HCT116 (cell line): ENCODE data around the gene SETD1A. TPM values are rescaled to one million over a fixed set of nuclear protein-coding genes. Genes with fewer than 3 reads are reported as not detected.

Experiments
- ATAC-seq: fragments of 200-7000 bp; cut with Tn5 transposase; 2 replicates; pipeline ENCODE4 v1.9.1; 2020; ENCODE audit warnings: mild to moderate bottlenecking, moderate library complexity
- BruUV-seq: library from RNA; stranded (reverse); fragments of 400-500 nt; replicated peaks from 2 replicates; lab custom pipeline; 2021; lab: Mats Ljungman, UMichigan
- CTCF ChIA-PET: fragments of 300-600 bp; sonication (Branson Sonifier 250); formaldehyde crosslinking; loops from one replicate; lab custom pipeline; 2021; ENCODE audit warnings: antibody characterized with exemption; lab: Charles Lee
- POLR2A ChIA-PET: fragments of 300-600, 350-600 bp; sonication (Branson Sonifier 250); formaldehyde crosslinking; loops from one replicate; lab custom pipeline; 2021; ENCODE audit warnings: antibody characterized with exemption; lab: Charles Lee
- RAD21 ChIA-PET, 2 experiments: fragments of 300-600 bp; sonication (Branson Sonifier 250); formaldehyde crosslinking; loops; one replicate each; lab custom pipeline; 2023; ENCODE audit warnings: low total read pairs in 2 of 2; ENCODE audit not compliant: uncharacterized antibody in 2 of 2, unreplicated experiment in 2 of 2, low non-redundant PET in 1 of 2; lab: Charles Lee
- DNase-seq: peaks from one replicate; pipeline ENCODE4 v3.0.0-alpha.2; 2010; ENCODE audit warnings: low read depth, low spot score
- H2AFZ ChIP-seq: fragments of 200-600 bp; shearing (Covaris generic), sonication (generic); 2 replicates; pipeline ENCODE4 v1.6.1; 2017; ENCODE audit warnings: low read depth, mixed run types, mixed read lengths, antibody characterized with exemption, low read length; ENCODE audit not compliant: poor library complexity, severe bottlenecking
- H3K27ac ChIP-seq: 2 replicates; pipeline ENCODE4 v1.5.1; 2012; ENCODE audit warnings: low read depth, low read length
- H3K27me3 ChIP-seq: fragments of 200-600 bp; sonication (generic); 2 replicates; pipeline ENCODE4 v1.6.1; 2016; ENCODE audit warnings: mixed run types, low read length, mixed read lengths; ENCODE audit not compliant: insufficient read depth
- H3K36me3 ChIP-seq, 2 experiments: fragments of 200-500 bp in 1 of 2; fragments of 200-600 bp in 1 of 2; sonication (Bioruptor generic) in 1 of 2; sonication (generic) in 1 of 2; 2 replicates each; pipeline versions ENCODE4 v1.5.1 to v1.6.1; 2014 to 2016; ENCODE audit warnings: low read length in 2 of 2, inconsistent platforms in 1 of 2, mixed read lengths in 1 of 2, mixed run types in 1 of 2; ENCODE audit not compliant: insufficient read depth in 2 of 2, control insufficient read depth in 1 of 2
- H3K4me1 ChIP-seq, 2 experiments: fragments of 200-600 bp in 1 of 2; sonication (generic) in 1 of 2; 2 replicates each; pipeline versions ENCODE4 v1.5.1 to v1.6.1; 2012 to 2017; ENCODE audit warnings: low read length in 2 of 2, inconsistent platforms in 1 of 2, mild to moderate bottlenecking in 1 of 2, mixed read lengths in 1 of 2, mixed run types in 1 of 2, moderate library complexity in 1 of 2; ENCODE audit not compliant: insufficient read depth in 2 of 2, control insufficient read depth in 1 of 2
- H3K4me2 ChIP-seq: fragments of 200-600 bp; sonication (generic); 2 replicates; pipeline ENCODE4 v1.6.1; 2017; ENCODE audit warnings: mixed run types, low read length, mixed read lengths
- H3K4me3 ChIP-seq, 2 experiments: fragments of 200-600 bp in 1 of 2; sonication (generic) in 1 of 2; replicated peaks in 1 of 2; 2 replicates each; pipeline ENCODE4 v1.5.1; 2011 to 2016; ENCODE audit warnings: low read length in 2 of 2, control low read depth in 1 of 2, low read depth in 1 of 2, mild to moderate bottlenecking in 1 of 2, mixed read lengths in 1 of 2, mixed run types in 1 of 2
- H3K79me2 ChIP-seq: fragments of 200-600 bp; sonication (generic); 2 replicates; pipeline ENCODE4 v1.6.1; 2017; ENCODE audit warnings: mild to moderate bottlenecking, mixed run types, low read length, moderate library complexity, mixed read lengths; ENCODE audit not compliant: insufficient read depth
- H3K9ac ChIP-seq: fragments of 200-600 bp; sonication (generic); 2 replicates; pipeline ENCODE4 v1.6.1; 2016; ENCODE audit warnings: low read length, mixed read lengths
- H3K9me2 ChIP-seq: fragments of 200-600 bp; sonication (generic), shearing (Covaris generic); 2 replicates; pipeline ENCODE4 v1.6.1; 2017; ENCODE audit warnings: mixed run types, mild to moderate bottlenecking, moderate library complexity; ENCODE audit not compliant: insufficient read depth
- H3K9me3 ChIP-seq, 2 experiments: fragments of 200-500 bp in 1 of 2; fragments of 200-600 bp in 1 of 2; sonication (Bioruptor generic) in 1 of 2; sonication (generic) in 1 of 2; 2 replicates each; pipeline ENCODE4 v1.6.1; 2014 to 2017; ENCODE audit warnings: low read length in 2 of 2, mixed read lengths in 2 of 2, inconsistent platforms in 1 of 2, low read depth in 1 of 2, mild to moderate bottlenecking in 1 of 2, mixed run types in 1 of 2, moderate library complexity in 1 of 2; ENCODE audit not compliant: control insufficient read depth in 1 of 2, insufficient read depth in 1 of 2
- H4K20me1 ChIP-seq: fragments of 200-600 bp; sonication (generic), shearing (Covaris generic); 2 replicates; pipeline ENCODE4 v1.6.1; 2017; ENCODE audit warnings: mixed run types, mild to moderate bottlenecking, moderate library complexity; ENCODE audit not compliant: insufficient read depth
- ATF3 ChIP-seq: IDR thresholded peaks from 2 replicates; pipeline ENCODE4 v1.6.1; 2012
- CEBPB ChIP-seq: IDR thresholded peaks from 2 replicates; pipeline ENCODE4 v1.6.1; 2012; ENCODE audit warnings: low read depth
- CTCF ChIP-seq, 3 experiments: fragments of 200-600 bp in 1 of 3; sonication (generic) in 1 of 3; IDR thresholded peaks in 2 of 3; conservative IDR thresholded peaks in 1 of 3; 2 replicates each; pipeline ENCODE4 v1.5.1; 2012 to 2017; ENCODE audit warnings: low read depth in 2 of 3, low read length in 2 of 3, antibody characterized with exemption in 1 of 3, borderline replicate concordance in 1 of 3, control low read depth in 1 of 3, mild to moderate bottlenecking in 1 of 3, mixed read lengths in 1 of 3, mixed run types in 1 of 3, moderate library complexity in 1 of 3; ENCODE audit not compliant: insufficient read depth in 1 of 3
- EGR1 ChIP-seq: IDR thresholded peaks from 2 replicates; pipeline ENCODE4 v1.6.1; 2012; ENCODE audit warnings: low read depth
- ELF1 ChIP-seq: IDR thresholded peaks from 2 replicates; pipeline ENCODE4 v1.6.1; 2012; ENCODE audit warnings: low read depth, borderline replicate concordance
- EZH2 ChIP-seq: fragments of 200-600 bp; sonication (generic); IDR thresholded peaks from 2 replicates; pipeline ENCODE4 v1.6.1; 2017; ENCODE audit warnings: antibody characterized with exemption, mixed run types
- FOSL1 ChIP-seq: IDR thresholded peaks from 2 replicates; pipeline ENCODE4 v1.6.1; 2012; ENCODE audit warnings: low read depth
- MAX ChIP-seq: IDR thresholded peaks from 2 replicates; pipeline ENCODE4 v1.6.1; 2012
- POLR2A ChIP-seq: IDR thresholded peaks from 2 replicates; pipeline ENCODE4 v1.7.0; 2011; ENCODE audit warnings: borderline replicate concordance; ENCODE audit not compliant: insufficient read depth, insufficient read length; ENCODE audit errors: extremely low read depth
- POLR2AphosphoS5 ChIP-seq: IDR thresholded peaks from 2 replicates; pipeline ENCODE4 v1.6.1; 2011; ENCODE audit warnings: mild to moderate bottlenecking, low read depth, low read length, moderate library complexity
- RAD21 ChIP-seq: IDR thresholded peaks from 2 replicates; pipeline ENCODE4 v1.6.1; 2012; ENCODE audit warnings: low read depth, mild to moderate bottlenecking
- SP1 ChIP-seq: IDR thresholded peaks from 2 replicates; pipeline ENCODE4 v1.6.1; 2012; ENCODE audit warnings: low read depth
- SRF ChIP-seq: IDR thresholded peaks from 2 replicates; pipeline ENCODE4 v1.6.1; 2012; ENCODE audit warnings: low read depth
- ZFX ChIP-seq: fragments of 450-650 bp; IDR thresholded peaks from 2 replicates; pipeline ENCODE4 v1.6.1; 2017
- ZNF274 ChIP-seq: fragments of 200-500 bp; sonication (Bioruptor generic); IDR thresholded peaks from 2 replicates; pipeline ENCODE4 v1.6.1; 2014; ENCODE audit warnings: mild to moderate bottlenecking, low read depth, low read length, inconsistent platforms
- intact Hi-C: fragments of 100-400 bp; cut with micrococcal nuclease; formaldehyde crosslinking; loops from 2 replicates; pipeline ENCODE4 v1.10.0; 2022
- total RNA-seq: library from RNA; stranded (reverse); gene quantifications from one replicate; pipeline ENCODE4 v1.2.1, GENCODE V29; 2021; ENCODE audit not compliant: unreplicated experiment

The SETD1A gene
- total RNA-seq, 1 experiment from 2014 or later: 26.9 TPM

GRCh38 chr16:30990105-30990504, 32.6 kb downstream of the SETD1A start:
- no peaks in the 10 kb centered on the region for H3K9me3 ChIP-seq
- CTCF ChIA-PET: no interaction called here
- DNase-seq (no peak), ATAC-seq (no peak)
- TF ChIP-seq CTCF (IDR thresholded peaks at IDR 0.05 in 2 of 3, conservative IDR thresholded peaks at IDR 0.05 in 1 of 3; ENCODE audit: borderline replicate concordance in 1 of 3, insufficient read depth in 1 of 3, low read depth in 2 of 3, low read length in 2 of 3) (no peak), ELF1 (no peak), EGR1 (no peak), CEBPB (no peak), MAX (no peak), ATF3 (no peak), ZNF274 (no peak)
- BruUV-seq: no TSS peak
- no peak overlapping the region for H2AFZ ChIP-seq
- no peak overlapping the region for H3K27ac ChIP-seq
- H3K4me1 ChIP-seq: peaks cover 0 to 17% of the 10 kb centered on the region in 2 experiments; a peak in 3 of 4 replicates
- H3K4me2 ChIP-seq: no peak overlapping the region
- intact Hi-C loops: no loop called here
- no peaks in the 10 kb centered on the region for H3K27me3 ChIP-seq
- RAD21 ChIA-PET: no interaction called here
- H3K9ac ChIP-seq: no peak overlapping the region
- POLR2A ChIA-PET: no interaction called here
- H3K36me3 ChIP-seq: no peaks in the 10 kb centered on the region
- H3K4me3 ChIP-seq: no peak overlapping the region
- H3K9me2 ChIP-seq: no peaks in the 10 kb centered on the region
- H3K79me2 ChIP-seq: no peaks in the 10 kb centered on the region
- H4K20me1 ChIP-seq: no peaks in the 10 kb centered on the region

GRCh38 chr16:30991052-30991451, 33.5 kb downstream of the SETD1A start:
- BruUV-seq: no TSS peak
- no peaks in the 10 kb centered on the region for H3K27me3 ChIP-seq
- no peaks in the 10 kb centered on the region for H3K79me2 ChIP-seq
- no peaks in the 10 kb centered on the region for H3K36me3 ChIP-seq
- intact Hi-C loops: no loop called here
- peaks cover 0 to 8% of the 10 kb centered on the region in 2 experiments; a peak in 2 of 4 replicates for H3K4me1 ChIP-seq
- no peaks in the 10 kb centered on the region for H4K20me1 ChIP-seq
- H3K27ac ChIP-seq: no peak overlapping the region
- H3K9ac ChIP-seq: no peak overlapping the region
- no peak overlapping the region for H3K4me2 ChIP-seq
- no peak for DNase-seq
- ChIA-PET RAD21 (no interaction called here), CTCF (no interaction called here), POLR2A (no interaction called here)
- no peak for ATAC-seq
- no peak overlapping the region for H2AFZ ChIP-seq
- no peak overlapping the region for H3K4me3 ChIP-seq
- H3K9me3 ChIP-seq: no peaks in the 10 kb centered on the region
- H3K9me2 ChIP-seq: no peaks in the 10 kb centered on the region
- TF ChIP-seq MAX (no peak), ZNF274 (no peak), ATF3 (no peak), CTCF (IDR thresholded peaks at IDR 0.05 in 2 of 3, conservative IDR thresholded peaks at IDR 0.05 in 1 of 3; ENCODE audit: borderline replicate concordance in 1 of 3, insufficient read depth in 1 of 3, low read depth in 2 of 3, low read length in 2 of 3) (no peak), FOSL1 (no peak), RAD21 (no peak), POLR2A (no peak), EGR1 (no peak), ZFX (no peak), CEBPB (no peak), EZH2 (no peak), SP1 (no peak), POLR2AphosphoS5 (no peak), SRF (no peak), ELF1 (no peak)
